ENCODE results near the gene FYCO1. TPM values are rescaled to one million over a fixed set of nuclear protein-coding genes. Genes with fewer than 3 reads are reported as not detected.

Gene FYCO1
- polyA plus RNA-seq, 2 of the 4 experiments (the other 2 are of a cell fraction): 3.7 to 4.4 TPM

GRCh38 chr3:45940004-45940780, 55.4 kb downstream of the FYCO1 start:
- H3K27ac ChIP-seq: no peak overlapping the region
- FAIRE-seq: no peak
- ATAC-seq: no peak
- H3K9me3 ChIP-seq: no peaks in the 10 kb centered on the region
- TF ChIP-seq TFCP2L1 (CRISPR knock-in tag; IDR thresholded peaks at IDR 0.05): no peak
- no peak for TF ChIP-seq NFE2L2 (conservative IDR thresholded peaks at IDR 0.05; ENCODE audit: low read length)
- TF ChIP-seq CHD4 (IDR thresholded peaks at IDR 0.05; ENCODE audit: borderline replicate concordance): no peak
- no peak for TF ChIP-seq FOSB (CRISPR knock-in tag; IDR thresholded peaks at IDR 0.05)
- H3K4me2 ChIP-seq: no peak overlapping the region
- no peak overlapping the region for H3K4me3 ChIP-seq
- no peak for DNase-seq (ENCODE audit: low read depth in 1 of 2, low spot score in 1 of 2)
- 83% methylated on average over 7 of the region's 7 CpGs for WGBS (ENCODE audit: missing lambda C conversion rate)
- no peaks in the 10 kb centered on the region for H3K4me1 ChIP-seq
- ChIA-PET POLR2A (no interaction called here), CTCF (interaction anchor here (0.7 to 8.9 kb wide), 5 partner anchors 10 to 438 kb away, joined by 3 to 192 read pairs (median 5); no protein-coding TSS in a partner anchor)

GRCh38 chr3:45939341-45939771, 56.3 kb downstream of the FYCO1 start:
- WGBS (ENCODE audit: missing lambda C conversion rate): 57% methylated on average over 5 of the region's 5 CpGs
- no peak overlapping the region for H3K27ac ChIP-seq
- no peak for FAIRE-seq
- no peak for DNase-seq (ENCODE audit: low read depth in 1 of 2, low spot score in 1 of 2)
- ChIA-PET POLR2A (no interaction called here), CTCF (interaction anchor here (0.6 to 8.9 kb wide), 21 partner anchors 10 to 443 kb away, joined by 3 to 192 read pairs (median 4); no protein-coding TSS in a partner anchor)
- H3K4me2 ChIP-seq: no peak overlapping the region
- H3K4me3 ChIP-seq: no peak overlapping the region
- no peaks in the 10 kb centered on the region for H3K9me3 ChIP-seq
- peak in 1 of 2 experiments; percentile 43; a peak in 3 of 6 replicates for ATAC-seq
- TF ChIP-seq POLR2AphosphoS2 (conservative IDR thresholded peaks at IDR 0.05; ENCODE audit: low read length) (no peak), MAFK (IDR thresholded peaks at IDR 0.05; ENCODE audit: partially characterized antibody) (no peak), FOSB (CRISPR knock-in tag; IDR thresholded peaks at IDR 0.05) (no peak), RNF2 (IDR thresholded peaks at IDR 0.05; ENCODE audit: borderline replicate concordance, low read depth) (no peak), USF2 (IDR thresholded peaks at IDR 0.05) (no peak), TP53 (CRISPR knock-in tag; IDR thresholded peaks at IDR 0.05) (no peak), HOXB13 (CRISPR knock-in tag; IDR thresholded peaks at IDR 0.05; ENCODE audit: low read depth) (no peak), ATOH8 (CRISPR knock-in tag; IDR thresholded peaks at IDR 0.05; ENCODE audit: low read depth) (no peak), EP300 (IDR thresholded peaks at IDR 0.05) (no peak), FOXS1 (CRISPR knock-in tag; IDR thresholded peaks at IDR 0.05) (no peak), SREBF2 (IDR thresholded peaks at IDR 0.05) (no peak), HEYL (CRISPR knock-in tag; IDR thresholded peaks at IDR 0.05) (no peak), ESRRA (IDR thresholded peaks at IDR 0.05; ENCODE audit: borderline replicate concordance, low read length) (no peak), JUN (IDR thresholded peaks at IDR 0.05) (no peak), RAD21 (conservative IDR thresholded peaks at IDR 0.05 in 1 of 2, IDR thresholded peaks at IDR 0.05 in 1 of 2) (no peak), HOXA7 (CRISPR knock-in tag; IDR thresholded peaks at IDR 0.05) (no peak), RCOR1 (IDR thresholded peaks at IDR 0.05; ENCODE audit: low read depth, low read length) (no peak), HOXB5 (CRISPR knock-in tag; IDR thresholded peaks at IDR 0.05) (no peak), EHMT2 (IDR thresholded peaks at IDR 0.05; ENCODE audit: low read depth) (no peak)
- H3K4me1 ChIP-seq: no peaks in the 10 kb centered on the region

- Histone ChIP-seq H3K27ac (no peak overlapping the region), H3K9me3 (no peaks in the 10 kb centered on the region), H3K4me2 (no peak overlapping the region), H3K4me3 (no peak overlapping the region), H3K4me1 (no peaks in the 10 kb centered on the region)
- ATAC-seq (peak; percentile 94 to 95), FAIRE-seq (no peak), DNase-seq (ENCODE audit: low read depth in 1 of 2, low spot score in 1 of 2) (peak; percentile 40 to 80)
- 23% methylated on average over 4 of the region's 4 CpGs for WGBS (ENCODE audit: missing lambda C conversion rate)
- POLR2A ChIA-PET: no interaction called here
- CTCF ChIA-PET: interaction anchor here (0.6 to 8.9 kb wide), 27 partner anchors 9 to 444 kb away, joined by 3 to 192 read pairs (median 4); no protein-coding TSS in a partner anchor
- TF ChIP-seq PHF8 (IDR thresholded peaks at IDR 0.05; ENCODE audit: borderline replicate concordance, low read depth) (no peak), FOSB (CRISPR knock-in tag; IDR thresholded peaks at IDR 0.05) (no peak), HOXB13 (CRISPR knock-in tag; IDR thresholded peaks at IDR 0.05; ENCODE audit: low read depth) (no peak), ELK1 (IDR thresholded peaks at IDR 0.05; ENCODE audit: low read depth, low read length) (no peak), CBX8 (IDR thresholded peaks at IDR 0.05) (no peak), SREBF2 (IDR thresholded peaks at IDR 0.05) (no peak), EHMT2 (IDR thresholded peaks at IDR 0.05; ENCODE audit: low read depth) (no peak), HDAC2 (IDR thresholded peaks at IDR 0.05) (no peak), RCOR1 (IDR thresholded peaks at IDR 0.05; ENCODE audit: low read depth, low read length) (no peak), ZSCAN20 (CRISPR knock-in tag; IDR thresholded peaks at IDR 0.05) (no peak), CEBPB (IDR thresholded peaks at IDR 0.05) (no peak)
These were observed 56.8 kb downstream of the FYCO1 start for GRCh38 chr3:45938864-45939263.

Data from A549 (cell line).